HG02763 (cell line): ENCODE data around the gene CD84.
"Not testable (repeated sequence)": the region's sequence is repeated elsewhere in the genome, so short reads cannot be mapped to it uniquely, and the experiment has no call there.

Experiments used
- ATAC-seq: cut with Tn5 transposase; IDR thresholded peaks from one replicate; pipeline ENCODE4 v1.9.1; 2021; ENCODE audit warnings: mild to moderate bottlenecking, moderate library complexity; ENCODE audit not compliant: unreplicated experiment

Gene CD84

DNA sequence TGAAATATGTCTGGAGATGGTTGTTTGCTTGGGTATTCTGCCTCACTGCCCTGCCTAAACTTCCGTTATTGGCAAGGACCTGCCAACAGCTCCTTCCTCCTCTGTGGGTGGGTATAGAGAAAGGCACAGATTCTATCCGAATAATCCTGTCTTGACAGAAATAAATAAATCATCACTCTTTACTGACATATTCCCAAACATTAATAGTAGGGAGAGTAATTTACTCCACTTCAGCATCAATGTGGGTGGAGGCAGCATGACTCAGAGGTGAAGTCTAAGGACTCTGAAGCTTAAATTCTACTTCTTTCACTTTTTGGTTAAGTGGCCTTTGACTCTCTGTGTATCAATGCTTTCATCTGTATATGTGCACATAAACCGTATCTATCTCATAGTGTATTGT is 2.9 kb downstream of the CD84 start:
- ATAC-seq: no peak

DNA sequence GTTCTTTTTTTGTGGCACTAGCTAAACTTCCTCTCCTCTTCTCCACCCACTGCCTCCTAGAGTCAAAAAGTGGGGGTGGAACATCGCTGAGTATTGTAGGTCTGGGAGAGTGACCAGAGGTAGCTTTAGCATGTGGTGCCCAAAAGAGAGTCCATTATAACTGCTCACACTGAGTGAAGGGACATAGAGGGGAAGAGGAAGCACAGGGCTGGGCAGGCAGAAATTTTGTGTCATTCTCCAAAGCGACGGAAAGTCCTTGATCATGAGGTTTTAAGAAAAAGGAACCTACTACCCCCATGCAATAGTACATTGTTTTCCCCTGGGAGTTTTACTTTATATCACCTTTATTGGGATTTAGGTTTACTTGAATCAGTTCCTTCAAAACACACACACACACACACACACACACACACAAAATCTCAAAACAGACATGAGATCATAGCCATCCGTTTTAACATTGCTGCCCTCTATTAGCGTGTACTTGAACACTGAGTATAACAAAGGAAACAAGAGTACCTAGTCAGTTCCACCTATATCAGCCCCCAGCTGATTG is 4.1 kb downstream of the CD84 start:
- ATAC-seq: no peak

DNA sequence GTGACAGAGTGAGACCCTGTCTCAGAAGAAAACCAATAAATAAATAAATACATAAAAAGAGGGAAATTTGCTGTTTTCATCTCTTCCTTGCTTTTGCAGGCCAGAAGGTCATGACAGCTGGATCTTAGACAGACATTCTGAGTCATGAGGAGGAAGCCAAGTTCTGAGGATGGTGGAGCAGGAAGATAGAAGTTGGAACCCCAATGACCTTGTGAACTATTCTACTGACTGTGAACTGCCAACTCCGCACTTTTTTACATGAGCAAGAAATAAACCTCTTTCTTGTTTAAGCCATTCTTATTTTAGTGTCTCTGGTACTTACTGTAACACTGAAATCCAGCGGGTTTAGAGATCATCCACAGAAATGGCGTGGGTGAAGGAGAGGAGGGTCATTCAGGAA is 8.5 kb downstream of the CD84 start:
- no peak for ATAC-seq

DNA sequence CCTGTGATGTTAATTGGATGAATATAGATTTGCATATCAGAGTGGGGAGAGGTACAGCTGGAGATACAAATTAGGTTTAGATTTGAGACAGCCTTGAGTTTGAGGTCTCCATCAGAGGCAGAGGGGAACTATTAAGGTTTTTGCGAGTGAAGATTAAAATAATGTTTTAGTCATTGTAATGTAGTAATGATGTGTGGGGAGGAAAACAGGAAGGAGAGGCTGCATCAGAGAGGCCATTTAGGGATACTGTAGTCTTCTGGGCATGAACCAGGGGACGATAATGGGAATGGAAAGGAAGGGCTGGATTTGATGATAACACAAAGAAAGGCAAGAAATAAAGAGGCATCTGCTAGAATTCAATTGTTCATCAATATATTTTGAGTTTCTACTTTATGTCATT is 9.5 kb downstream of the CD84 start:
- no peak for ATAC-seq

DNA sequence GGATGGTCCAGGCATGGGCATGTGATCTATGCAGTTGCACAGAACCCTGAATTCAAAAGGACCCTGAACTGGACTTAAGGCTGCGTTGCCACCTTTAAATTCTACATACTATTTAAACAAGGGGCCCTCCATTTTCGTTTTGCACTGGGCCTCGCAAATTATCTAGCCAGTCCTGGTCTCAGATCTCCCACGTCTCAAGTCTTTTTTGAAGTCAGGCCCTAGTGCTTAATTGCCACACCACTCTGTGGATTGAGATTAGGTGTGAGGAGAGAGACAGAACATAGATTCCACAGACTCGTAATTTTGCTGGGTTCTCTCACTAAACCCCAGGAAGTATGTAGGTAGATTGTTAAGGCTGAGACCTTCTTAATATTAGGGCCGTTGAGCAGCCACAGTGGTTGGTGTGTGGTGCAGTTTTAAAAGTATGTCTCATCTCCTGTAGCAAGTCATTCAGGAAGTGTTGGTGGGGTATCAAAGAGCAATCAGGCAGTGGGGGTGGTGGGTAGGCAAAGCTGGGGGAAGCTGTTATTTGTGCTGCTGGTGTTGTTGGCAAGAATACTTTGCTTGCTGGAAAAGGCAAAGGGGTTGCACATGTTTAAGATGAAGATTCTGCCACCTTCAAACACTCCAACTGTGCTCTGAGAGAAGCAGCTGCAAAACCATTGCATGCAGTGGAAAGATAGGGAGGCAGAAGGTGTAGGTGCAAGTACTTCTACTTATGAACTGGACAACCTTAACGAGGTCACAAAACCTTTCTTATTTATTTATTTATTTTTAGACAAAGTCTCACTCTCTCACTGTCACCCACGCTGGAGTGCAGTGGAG is 11.2 kb downstream of the CD84 start:
- no peak for ATAC-seq

DNA sequence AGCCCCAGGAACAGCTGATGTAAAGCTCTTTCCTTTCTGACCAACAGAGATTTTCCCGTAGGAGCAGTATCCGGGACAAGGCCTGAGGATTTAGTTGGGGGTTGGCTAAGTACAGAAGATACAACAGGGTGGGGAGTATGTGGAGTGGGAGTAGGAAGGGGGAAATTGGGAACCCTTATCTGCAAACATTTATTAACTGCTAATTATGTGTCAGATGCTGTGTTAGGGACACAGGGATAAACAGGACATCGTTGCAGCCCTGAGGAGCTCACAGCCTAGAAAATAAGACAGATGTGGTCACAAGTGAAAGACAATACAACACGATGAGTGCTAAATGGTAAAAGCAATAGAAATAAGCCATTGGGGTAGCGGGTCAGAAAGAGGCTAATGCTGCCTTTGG is 12.0 kb downstream of the CD84 start:
- no peak for ATAC-seq

DNA sequence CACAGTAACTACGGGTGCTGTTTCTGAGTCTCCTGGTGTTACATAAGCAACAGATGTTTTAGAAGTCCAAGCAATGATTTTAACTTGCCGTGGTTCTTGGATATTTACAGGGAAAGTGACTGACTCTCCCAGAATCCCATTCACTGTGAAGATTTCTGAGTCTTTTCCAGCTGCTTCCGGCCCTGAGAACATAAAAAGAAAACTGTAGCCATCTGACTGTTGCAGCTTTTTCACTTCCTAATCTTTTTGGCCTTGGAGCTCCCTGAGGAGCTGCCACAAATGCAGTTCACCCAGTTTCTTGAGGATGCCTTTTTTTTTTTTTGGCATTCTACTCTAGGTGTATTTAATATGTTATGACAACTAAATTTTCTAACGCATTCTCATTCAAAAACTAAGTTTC is 13.7 kb downstream of the CD84 start:
- ATAC-seq: no peak

DNA sequence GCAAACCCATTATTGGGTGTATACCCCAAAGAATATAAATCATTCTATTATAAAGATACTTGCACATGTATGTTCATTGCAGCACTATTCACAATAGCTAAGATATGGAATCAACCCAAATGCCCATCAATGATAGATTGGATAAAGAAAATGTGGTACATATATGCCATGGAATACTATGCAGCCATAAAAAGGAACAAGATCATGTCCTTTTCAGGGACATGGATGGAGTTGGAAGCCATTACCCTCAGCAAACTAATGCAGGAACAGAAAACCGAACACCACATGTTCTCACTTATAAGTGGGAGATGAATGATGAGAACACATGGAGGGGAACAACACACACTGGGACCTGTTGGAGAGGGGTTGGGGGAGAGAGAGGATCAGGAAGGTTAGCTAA is 16.1 kb downstream of the CD84 start:
- ATAC-seq: not testable (repeated sequence)

DNA sequence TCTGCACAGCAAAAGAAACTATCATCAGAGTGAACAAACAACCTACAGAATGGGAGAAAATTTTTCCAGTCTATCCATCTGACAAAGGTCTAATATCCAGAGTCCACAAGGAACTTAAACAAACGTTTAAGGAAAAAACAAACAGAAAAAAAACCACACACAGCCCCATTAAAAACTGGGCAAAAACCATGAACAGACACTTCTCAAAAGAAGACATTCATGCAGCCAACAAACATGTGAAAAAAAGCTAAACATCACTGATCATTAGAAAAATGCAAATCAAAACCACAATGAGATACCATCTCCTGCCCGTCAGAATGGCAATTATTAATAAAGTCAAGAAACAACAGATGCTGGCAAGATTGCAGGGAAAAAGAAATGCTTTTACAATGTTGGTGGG is 16.6 kb downstream of the CD84 start:
- not testable (repeated sequence) for ATAC-seq

DNA sequence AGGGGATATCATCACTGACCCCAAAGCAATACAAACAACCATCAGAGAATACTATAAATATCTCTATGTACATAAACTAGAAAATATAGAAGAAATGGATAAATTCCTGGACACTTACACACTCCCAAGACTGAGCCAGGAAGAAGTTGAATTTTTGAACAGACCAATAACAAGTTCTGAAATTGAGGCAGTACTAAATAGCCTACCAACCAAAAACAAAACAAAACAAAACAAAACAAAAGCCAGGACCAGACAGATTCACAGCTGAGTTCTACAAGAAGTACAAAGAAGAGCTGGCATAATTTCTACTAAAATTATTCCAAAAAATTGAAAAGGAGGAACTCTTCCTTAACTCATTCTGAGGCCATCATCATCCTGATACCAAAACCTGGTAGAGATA is 18.5 kb downstream of the CD84 start:
- no peak for ATAC-seq

DNA sequence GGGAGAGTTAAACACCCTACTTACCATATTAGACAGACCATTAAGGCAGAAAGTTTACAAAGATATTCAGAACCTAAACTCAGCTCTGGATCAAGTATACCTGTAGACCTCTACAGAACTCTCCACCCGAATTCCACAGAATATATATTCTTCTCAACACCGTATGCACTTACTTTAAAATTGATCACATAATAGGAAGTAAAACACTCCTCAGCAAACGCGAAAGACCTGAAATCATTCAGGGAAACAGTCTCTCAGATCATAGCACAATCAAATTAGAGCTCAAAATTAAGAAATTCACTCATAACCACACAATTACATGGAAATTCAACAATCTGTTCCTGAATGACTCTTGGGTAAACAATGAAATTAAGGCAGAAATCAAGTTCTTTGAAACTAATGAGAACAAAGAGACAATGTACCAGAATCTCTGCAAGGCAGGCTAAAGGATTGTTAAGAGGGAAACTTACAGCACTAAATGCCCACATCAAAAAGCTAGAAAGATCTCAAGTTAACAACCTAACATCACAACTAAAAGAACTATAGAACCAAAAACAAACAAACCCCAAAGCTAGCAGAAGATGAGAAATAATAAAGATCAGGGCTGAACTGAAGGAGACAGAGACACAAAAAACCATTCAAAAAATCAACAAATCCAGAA is 19.1 kb downstream of the CD84 start:
- no peak for ATAC-seq

DNA sequence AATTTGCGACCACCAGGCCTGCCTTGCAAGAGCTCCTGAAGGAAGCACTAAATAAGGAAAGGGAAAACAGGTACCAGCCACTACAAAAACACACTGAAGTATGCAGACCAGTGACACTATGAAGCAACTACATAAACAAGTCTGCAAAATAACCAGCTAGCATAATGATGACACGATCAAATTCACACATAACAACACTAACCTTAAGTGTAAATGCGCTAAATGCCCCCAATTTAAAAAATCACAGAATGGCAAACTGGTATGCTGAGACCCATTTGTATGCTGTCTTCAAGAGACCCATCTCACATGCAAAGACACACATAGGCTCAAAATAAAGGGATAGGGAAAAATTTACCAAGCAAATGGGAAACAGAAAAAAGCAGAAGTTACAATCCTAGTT is 19.9 kb downstream of the CD84 start:
- not testable (repeated sequence) for ATAC-seq

DNA sequence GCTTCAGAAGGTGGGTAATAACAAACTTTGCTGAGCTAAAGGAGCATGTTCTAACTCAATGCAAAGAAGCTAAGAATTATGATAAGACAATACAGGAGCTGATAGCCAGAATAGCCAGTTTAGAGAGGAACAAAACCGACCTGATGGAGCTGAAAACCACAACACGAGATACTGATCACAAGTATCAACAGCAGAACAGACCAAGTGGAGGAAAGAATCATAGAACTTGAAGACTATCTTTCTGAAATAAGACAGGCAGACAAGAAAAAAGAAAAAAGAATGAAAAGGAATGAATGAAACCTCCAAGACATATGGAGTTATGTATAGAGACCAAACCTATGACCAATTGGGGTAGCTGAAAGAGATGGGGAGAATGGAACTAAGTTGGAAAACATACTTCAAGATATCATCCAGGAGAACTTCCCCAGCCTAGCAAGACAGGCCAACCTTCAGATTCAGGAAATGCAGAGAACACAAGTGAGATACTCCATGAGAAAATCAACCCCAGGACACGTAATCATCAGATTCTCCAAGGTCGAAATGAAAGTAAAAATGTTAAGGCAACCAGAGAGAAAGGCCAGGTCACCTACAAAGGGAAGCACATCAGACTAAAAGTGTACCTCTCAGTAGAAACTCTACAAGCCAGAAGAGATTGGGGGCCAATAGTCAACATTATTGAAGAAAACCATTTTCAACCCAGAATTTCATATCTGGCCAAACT is 20.5 kb downstream of the CD84 start:
- no peak for ATAC-seq

DNA sequence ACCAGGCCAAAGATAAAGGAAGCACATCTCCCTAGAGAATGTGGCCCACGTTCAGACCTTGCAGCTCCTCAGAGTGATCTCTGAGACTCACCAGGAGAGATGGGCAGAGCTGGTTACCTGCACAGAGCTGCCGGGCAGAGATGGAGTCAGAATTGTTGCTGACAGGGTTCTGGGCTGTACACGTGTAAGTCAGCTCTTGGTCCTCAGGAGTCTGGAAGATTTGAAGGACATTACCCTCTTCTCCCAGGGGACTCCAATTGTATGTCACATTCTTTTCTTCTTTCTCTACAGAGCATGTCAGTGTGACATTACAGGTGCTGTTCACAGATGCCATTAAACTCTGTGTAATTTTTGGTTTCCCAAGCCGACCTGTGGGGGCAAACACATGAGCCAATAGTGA is 25.5 kb downstream of the CD84 start:
- no peak for ATAC-seq

DNA sequence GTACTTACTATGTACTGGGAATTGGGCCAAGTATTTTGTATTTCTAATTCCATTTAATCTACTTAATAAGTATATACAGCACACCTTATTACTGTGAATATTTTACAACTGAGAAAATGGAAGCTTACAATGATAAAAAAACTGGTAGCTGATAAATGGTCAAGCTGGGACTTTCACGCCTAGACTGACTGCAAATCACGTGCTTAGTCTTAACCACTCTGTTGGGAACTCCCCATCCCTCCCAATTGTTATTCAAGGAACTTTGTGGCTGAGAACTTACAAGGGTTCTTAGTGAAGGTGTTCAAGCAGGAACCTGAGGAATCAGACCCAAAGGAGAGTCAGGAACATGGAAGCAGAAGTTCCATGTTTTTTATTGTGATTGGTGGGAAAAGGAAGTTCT is 26.9 kb downstream of the CD84 start:
- no peak for ATAC-seq

DNA sequence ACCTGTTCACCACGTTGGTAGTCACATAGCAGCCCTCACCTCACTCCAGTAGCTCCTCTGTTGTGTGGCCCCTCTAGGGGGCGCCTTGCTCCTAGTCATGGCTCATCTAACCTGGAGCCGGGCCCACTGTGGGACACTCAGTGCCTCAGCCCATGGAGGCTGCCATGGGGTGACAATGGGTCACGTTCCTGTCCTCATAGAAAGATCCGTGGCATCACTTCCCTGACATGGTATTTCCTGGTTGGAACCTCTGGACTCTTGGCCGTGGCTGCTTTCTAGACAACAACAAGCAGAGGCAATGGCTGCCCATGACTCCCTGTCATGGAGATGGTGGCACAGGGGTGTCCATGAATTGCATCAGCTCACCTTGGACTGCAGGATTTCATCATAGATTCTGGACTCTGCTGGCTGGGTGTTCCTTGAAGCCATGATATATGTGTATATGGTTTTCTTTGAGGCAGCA is 28.7 kb downstream of the CD84 start:
- no peak for ATAC-seq

DNA sequence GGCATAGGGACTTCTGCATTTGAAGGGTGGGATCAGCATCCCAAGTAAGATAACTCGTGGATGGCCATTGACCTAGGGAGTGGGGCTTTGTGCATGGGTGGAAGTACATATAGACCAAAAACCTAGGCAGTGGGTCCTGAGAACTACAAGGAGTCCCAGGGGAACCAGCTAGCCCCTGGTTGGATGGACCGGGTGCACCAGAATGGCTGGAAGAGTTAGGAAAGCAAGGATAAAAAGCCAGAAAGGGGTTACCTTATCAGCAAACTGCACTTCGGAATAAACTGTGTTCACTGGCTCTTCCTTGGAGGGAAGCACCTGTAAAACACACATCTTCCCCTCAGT is 29.7 kb downstream of the CD84 start:
- no peak for ATAC-seq

DNA sequence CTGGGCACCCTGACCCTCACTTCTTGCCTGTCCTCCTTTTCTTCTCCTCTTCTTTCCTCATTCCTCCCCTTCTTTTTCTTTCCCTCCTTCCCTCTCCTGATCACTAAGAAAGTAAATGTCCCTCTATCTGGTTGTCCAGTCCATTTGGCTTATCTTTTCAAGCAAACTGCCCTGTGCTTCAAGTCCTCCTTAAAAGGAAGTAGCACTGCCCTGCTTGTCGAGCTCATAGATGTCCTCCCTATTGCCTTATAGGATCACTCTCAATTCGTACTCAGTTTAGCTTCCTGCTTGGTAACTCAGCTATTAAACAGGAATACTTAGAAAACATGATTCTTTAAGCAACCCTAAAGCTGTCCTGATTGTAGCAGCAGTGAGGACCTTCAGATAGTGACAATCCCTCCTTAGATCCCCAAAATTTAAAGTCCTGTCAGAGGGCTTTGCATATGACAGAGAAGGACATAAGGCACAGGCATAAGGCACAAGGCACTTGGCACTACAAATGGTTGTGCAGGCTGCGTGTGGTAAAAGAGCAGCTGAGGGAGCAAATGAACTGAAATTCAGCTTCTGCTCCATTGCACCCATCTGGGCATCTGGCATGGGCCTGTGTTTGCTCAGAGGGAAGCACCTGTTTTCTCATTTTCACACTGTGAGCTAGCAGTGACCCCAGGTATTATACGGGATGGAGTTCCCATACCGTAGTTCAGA is 30.2 kb downstream of the CD84 start:
- no peak for ATAC-seq

DNA sequence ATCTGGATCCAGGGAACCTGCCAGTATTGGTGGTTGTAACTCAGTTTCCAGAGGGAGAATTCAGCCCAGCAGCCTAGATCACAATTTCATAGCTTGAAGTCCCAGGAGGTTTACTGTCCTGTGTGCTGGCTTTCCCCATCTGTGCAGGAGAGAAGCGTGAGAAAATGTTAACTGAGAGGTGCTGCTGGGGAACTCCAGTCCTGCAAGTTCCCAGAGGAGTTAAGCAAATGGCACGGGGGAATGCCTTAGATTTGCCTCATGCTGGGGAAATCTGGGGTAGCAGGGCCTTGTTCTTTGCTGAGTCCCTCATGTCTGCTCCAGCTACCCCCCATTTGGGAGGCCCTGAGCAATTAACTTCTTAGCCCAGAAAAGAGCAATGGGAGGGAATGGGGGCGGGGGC is 31.1 kb downstream of the CD84 start:
- ATAC-seq: no peak

DNA sequence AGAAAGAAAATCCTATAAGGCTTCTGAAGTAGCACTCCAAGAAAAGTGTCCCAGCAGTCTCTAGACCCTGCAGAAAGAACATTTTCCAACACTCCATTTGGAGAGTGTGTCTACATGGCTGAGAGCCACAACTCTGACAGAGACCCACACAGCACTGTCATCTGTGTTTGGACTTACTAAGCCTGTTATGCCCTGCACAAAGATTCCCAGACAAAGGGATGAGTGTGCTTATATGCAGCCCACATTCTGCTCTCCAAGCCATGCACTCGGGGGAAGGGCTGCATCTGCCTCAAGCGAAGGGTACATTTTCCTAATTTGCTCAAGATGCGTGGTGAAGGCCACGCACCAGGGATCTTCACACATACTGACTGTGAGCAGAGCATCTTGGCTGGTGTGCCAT is 31.9 kb downstream of the CD84 start:
- ATAC-seq: no peak

DNA sequence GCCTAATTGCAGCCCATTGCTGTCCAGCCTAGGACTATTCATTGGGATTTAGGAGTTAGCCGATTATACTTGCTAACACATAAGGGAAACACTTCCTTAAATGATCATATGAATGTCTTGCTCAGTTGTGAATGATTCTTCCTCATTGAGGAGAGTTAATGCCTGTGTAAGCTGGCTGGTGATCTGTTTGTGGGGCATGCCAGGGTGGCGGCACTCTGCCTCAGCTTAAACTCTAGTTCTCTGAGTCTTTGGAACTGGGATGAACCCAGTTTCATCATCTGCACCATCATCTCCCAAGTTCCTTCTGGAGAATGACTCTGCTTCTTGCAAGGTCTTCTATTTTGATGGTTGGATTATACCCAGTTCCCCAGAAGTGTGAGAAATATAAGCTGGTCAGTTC is 32.4 kb downstream of the CD84 start:
- ATAC-seq: no peak
